Hippocampal formation (tissue), 2 donors: ENCODE measurements around the gene ARHGEF16.

Experiments used
- DNase-seq, 2 donors: peaks; one replicate each; lab custom pipeline; 2025; lab: John Stamatoyannopoulos, UW

Gene ARHGEF16

GRCh38 chr1:3482378-3482849 is 27.9 kb downstream of the ARHGEF16 start:
- no peak for DNase-seq

GRCh38 chr1:3483380-3483779 is 28.9 kb downstream of the ARHGEF16 start:
- no peak for DNase-seq

GRCh38 chr1:3483801-3484444 is 29.5 kb downstream of the ARHGEF16 start:
- DNase-seq = no peak

- DNase-seq = no peak
Measured at GRCh38 chr1:3485016-3485415, 30.6 kb downstream of the ARHGEF16 start.

GRCh38 chr1:3488432-3488831 is 34.0 kb downstream of the ARHGEF16 start:
- DNase-seq = no peak

GRCh38 chr1:3490046-3490745 is 35.7 kb downstream of the ARHGEF16 start:
- DNase-seq = no peak

- peak; percentile 11 to 49 for DNase-seq
Measured at GRCh38 chr1:3491291-3492246, 37.1 kb downstream of the ARHGEF16 start.

GRCh38 chr1:3492545-3493246 is 38.2 kb downstream of the ARHGEF16 start:
- DNase-seq = no peak

GRCh38 chr1:3494321-3495308 is 40.1 kb downstream of the ARHGEF16 start:
- no peak for DNase-seq

GRCh38 chr1:3495776-3496745 is 41.6 kb downstream of the ARHGEF16 start:
- DNase-seq = no peak

GRCh38 chr1:3496916-3497315 is 42.5 kb downstream of the ARHGEF16 start:
- no peak for DNase-seq

GRCh38 chr1:3497521-3497920 is 43.1 kb downstream of the ARHGEF16 start:
- DNase-seq = no peak

- DNase-seq = no peak
Measured at GRCh38 chr1:3498246-3498930, 43.9 kb downstream of the ARHGEF16 start.

- DNase-seq = no peak
Measured at GRCh38 chr1:3498986-3499385, 44.5 kb downstream of the ARHGEF16 start.

- no peak for DNase-seq
Measured at GRCh38 chr1:3499611-3500010, 45.1 kb downstream of the ARHGEF16 start.

- DNase-seq = no peak
Measured at GRCh38 chr1:3500265-3500835, 45.9 kb downstream of the ARHGEF16 start.

GRCh38 chr1:3501437-3501836 is 47.0 kb downstream of the ARHGEF16 start:
- DNase-seq = no peak
